Measurements from ENCODE around the gene EMILIN3. TPM values are rescaled to one million over a fixed set of nuclear protein-coding genes. Genes with fewer than 3 reads are reported as not detected.

Gene EMILIN3
- total and polyA plus RNA-seq, 2 donors (not counting 3 experiments of a cell fraction or from before 2014, with no cell fraction given) = 0.15 TPM; not detected in 1

DNA sequence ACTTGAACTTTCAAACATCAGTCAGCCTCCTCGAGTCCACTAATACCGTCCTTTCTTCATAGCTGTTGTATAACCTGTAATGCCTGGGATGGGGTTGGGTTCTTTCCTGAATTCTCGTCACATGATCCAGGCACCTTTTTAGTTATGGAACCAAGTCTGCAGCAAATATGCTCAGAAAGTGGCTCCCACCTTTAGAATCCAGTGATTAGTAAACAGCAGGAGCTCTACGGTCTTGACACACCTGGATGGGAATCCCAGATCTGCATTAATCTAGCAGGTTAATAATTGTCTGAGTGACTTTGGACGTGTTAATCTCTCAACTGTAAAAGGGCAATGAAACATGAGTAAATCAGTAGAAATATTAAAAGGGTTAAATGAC, 48.4 kb downstream of the EMILIN3 start:
- BruUV-seq (replicated peaks) = TSS peak; percentile 87

GRCh38 chr20:41317546-41318270, 48.9 kb downstream of the EMILIN3 start, which contains the start of gene ZHX3:
Gene ZHX3, minus strand, starts transcription at chr20:41317731. Its CDS starts 112,815 bp downstream, at chr20:41204916.
- no TSS peak for BruUV-seq (replicated peaks)
- Histone ChIP-seq H3K27ac (ENCODE audit: insufficient read depth, low read depth, low read length) (peak within 1 kb of the TSS; percentile 70), H3K9me1 (replicated peaks; ENCODE audit: control insufficient read depth, extremely low read depth, insufficient read depth, low read length) (no peaks in the 10 kb centered on the region), H3K9me3 (replicated peaks; ENCODE audit: control insufficient read depth, insufficient read depth, low read length) (no peaks in the 10 kb centered on the region), H3K9ac (replicated peaks; ENCODE audit: extremely low read depth, insufficient read depth, low read length) (peak within 1 kb of the TSS; percentile 62), H3K36me3 (ENCODE audit: control insufficient read depth in 2 of 2, extremely low read depth in 1 of 2, insufficient read depth in 2 of 2, low read length in 2 of 2) (no peaks in the 10 kb centered on the region), H2AFZ (ENCODE audit: low read depth, low read length) (peak within 1 kb of the TSS; percentile 77), H3K4me1 (ENCODE audit: control insufficient read depth, extremely low read depth, insufficient read depth, low read length) (peaks cover 18% of the 10 kb centered on the region), H3K79me2 (ENCODE audit: control insufficient read depth, insufficient read depth, low read length) (peaks cover 20% of the 10 kb centered on the region), H4K20me1 (replicated peaks; ENCODE audit: control insufficient read depth, extremely low read depth, insufficient read depth, low read length) (no peaks in the 10 kb centered on the region), H3K4me2 (ENCODE audit: insufficient read depth, low read length) (peak within 1 kb of the TSS; percentile 90), H3K4me3 (replicated peaks in 1 of 3; ENCODE audit: insufficient read depth in 1 of 3, low read depth in 1 of 3, low read length in 3 of 3) (peak within 1 kb of the TSS; percentile 76 to 87 (median 79)), H3K27me3 (ENCODE audit: control insufficient read depth in 2 of 2, insufficient read depth in 2 of 2, low read length in 2 of 2) (no peaks in the 10 kb centered on the region)
- TF ChIP-seq EZH2 (IDR thresholded peaks at IDR 0.05; ENCODE audit: borderline replicate concordance, low read depth, low read length, severe bottlenecking) = no peak
- TF ChIP-seq, protein P1, sequence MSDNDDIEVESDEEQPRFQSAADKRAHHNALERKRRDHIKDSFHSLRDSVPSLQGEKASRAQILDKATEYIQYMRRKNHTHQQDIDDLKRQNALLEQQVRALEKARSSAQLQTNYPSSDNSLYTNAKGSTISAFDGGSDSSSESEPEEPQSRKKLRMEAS (IDR thresholded peaks at IDR 0.05; ENCODE audit: insufficient read depth, insufficient read length) = no peak
- TF ChIP-seq POLR2AphosphoS5 (IDR thresholded peaks at IDR 0.05; ENCODE audit: insufficient read depth, low read depth, low read length) = peak; percentile 62
- no peak for TF ChIP-seq GATA2 (IDR thresholded peaks at IDR 0.05; ENCODE audit: insufficient read depth, insufficient read length, low read depth, low read length)
- no peak for TF ChIP-seq MYC (IDR thresholded peaks at IDR 0.05; ENCODE audit: low read depth, low read length)
- TF ChIP-seq JUN (IDR thresholded peaks at IDR 0.05; ENCODE audit: borderline replicate concordance, insufficient read depth, insufficient read length, low read depth) = no peak
- no peak for TF ChIP-seq FOS (IDR thresholded peaks at IDR 0.05; ENCODE audit: borderline replicate concordance, insufficient read depth, low read length)
- peak; percentile 82 for TF ChIP-seq POLR2A (IDR thresholded peaks at IDR 0.05; ENCODE audit: low read depth, low read length)
- TF ChIP-seq CTCF (IDR thresholded peaks at IDR 0.05; ENCODE audit: extremely low read depth in 1 of 2, insufficient read depth in 1 of 2, low read depth in 1 of 2, low read length in 2 of 2) = no peak
- dilution Hi-C loops (cut with MboI; ENCODE audit: extremely low pct_ligation_motif_present, low sequenced_read_pairs) = no loop called here
- FAIRE-seq (peak; percentile 91), DNase-seq (ENCODE audit: low read depth, low spot score) (peak; percentile 97)
- intact Hi-C loops (cut with micrococcal nuclease) = loop anchor here (1.0 kb wide), 3 partner anchors 12 to 68 kb away; partner anchors contain the start of gene LPIN3
- ChIA-PET CTCF (interaction anchor here (0.7 to 2.6 kb wide), 7 partner anchors 12 to 145 kb away, joined by 3 to 14 read pairs (median 4); no protein-coding TSS in a partner anchor), POLR2A (no interaction called here)

More for the DNA sequence above, 48.4 kb downstream of the EMILIN3 start:
- TF ChIP-seq MYC (IDR thresholded peaks at IDR 0.05; ENCODE audit: low read depth, low read length) = no peak
- no peaks in the 10 kb centered on the region for H3K9me1 ChIP-seq (replicated peaks; ENCODE audit: control insufficient read depth, extremely low read depth, insufficient read depth, low read length)
- H3K4me1 ChIP-seq (ENCODE audit: control insufficient read depth, extremely low read depth, insufficient read depth, low read length) = peaks cover 18% of the 10 kb centered on the region
- peak overlapping the region; percentile 25 for H3K9ac ChIP-seq (replicated peaks; ENCODE audit: extremely low read depth, insufficient read depth, low read length)
- H3K27ac ChIP-seq (ENCODE audit: insufficient read depth, low read depth, low read length) = peak overlapping the region; percentile 70
- POLR2A ChIA-PET = no interaction called here
- FAIRE-seq (no peak), DNase-seq (ENCODE audit: low read depth, low spot score) (no peak)
- CTCF ChIA-PET = interaction anchor here (0.7 to 2.6 kb wide), 2 partner anchors 11 to 86 kb away, joined by 3 to 14 read pairs; no protein-coding TSS in a partner anchor
- no peaks in the 10 kb centered on the region for H3K36me3 ChIP-seq (ENCODE audit: control insufficient read depth in 2 of 2, extremely low read depth in 1 of 2, insufficient read depth in 2 of 2, low read length in 2 of 2)
- peak overlapping the region in 1 of 3 experiments; percentile 51 for H3K4me3 ChIP-seq (replicated peaks in 1 of 3; ENCODE audit: insufficient read depth in 1 of 3, low read depth in 1 of 3, low read length in 3 of 3)
- no peaks in the 10 kb centered on the region for H3K9me3 ChIP-seq (replicated peaks; ENCODE audit: control insufficient read depth, insufficient read depth, low read length)
- H4K20me1 ChIP-seq (replicated peaks; ENCODE audit: control insufficient read depth, extremely low read depth, insufficient read depth, low read length) = no peaks in the 10 kb centered on the region
- peaks cover 20% of the 10 kb centered on the region for H3K79me2 ChIP-seq (ENCODE audit: control insufficient read depth, insufficient read depth, low read length)
- H3K4me2 ChIP-seq (ENCODE audit: insufficient read depth, low read length) = peak overlapping the region; percentile 90
- H2AFZ ChIP-seq (ENCODE audit: low read depth, low read length) = peak overlapping the region; percentile 75
- intact Hi-C loops (cut with micrococcal nuclease) (no loop called here), dilution Hi-C loops (cut with MboI; ENCODE audit: extremely low pct_ligation_motif_present, low sequenced_read_pairs) (no loop called here)
- H3K27me3 ChIP-seq (ENCODE audit: control insufficient read depth in 2 of 2, insufficient read depth in 2 of 2, low read length in 2 of 2) = no peaks in the 10 kb centered on the region
